CD8-positive, alpha-beta memory T cell (primary cell): Measurements from ENCODE around the gene ERFL. TPM values are rescaled to one million over a fixed set of nuclear protein-coding genes. Genes with fewer than 3 reads are reported as not detected.

ENCODE experiments used
- CTCF ChIA-PET: fragments of 350-600 bp; sonication (Branson Sonifier 250); formaldehyde crosslinking; loops from one replicate; lab custom pipeline; 2021; ENCODE audit warnings: antibody characterized with exemption; lab: Charles Lee
- POLR2A ChIA-PET: fragments of 350-600 bp; sonication (Branson Sonifier 250); formaldehyde crosslinking; loops from one replicate; lab custom pipeline; 2021; ENCODE audit warnings: antibody characterized with exemption; lab: Charles Lee
- DNase-seq, 5 donors: peaks; one replicate each; pipeline versions ENCODE4 v3.0.0 to v3.0.0-alpha.2; 2020 to 2022; ENCODE audit warnings: mixed read lengths in 1 of 5
- H3K27ac ChIP-seq: one replicate; pipeline ENCODE4 v1.7.0; 2013; ENCODE audit warnings: low read depth, mild to moderate bottlenecking, low read length, moderate library complexity
- H3K27me3 ChIP-seq: 2 replicates; pipeline ENCODE4 v1.7.0; 2013; ENCODE audit warnings: low read length, mild to moderate bottlenecking; ENCODE audit not compliant: insufficient read depth, poor library complexity, severe bottlenecking
- H3K36me3 ChIP-seq: 2 replicates; pipeline ENCODE4 v1.7.0; 2013; ENCODE audit warnings: mild to moderate bottlenecking, low read length, moderate library complexity; ENCODE audit not compliant: insufficient read depth
- H3K4me1 ChIP-seq: 2 replicates; pipeline ENCODE4 v1.7.0; 2013; ENCODE audit warnings: mild to moderate bottlenecking, low read length, moderate library complexity; ENCODE audit not compliant: insufficient read depth
- H3K4me3 ChIP-seq: 2 replicates; pipeline ENCODE4 v1.7.0; 2013; ENCODE audit warnings: mild to moderate bottlenecking, low read length
- H3K9me3 ChIP-seq: 2 replicates; pipeline ENCODE4 v1.7.0; 2013; ENCODE audit warnings: mild to moderate bottlenecking, low read length
- H3K27ac Mint-ChIP-seq, 8 donors: one replicate each; pipeline ENCODE4 v1.8.0; 2020 to 2021; ENCODE audit warnings: mixed read lengths in 8 of 8, mild to moderate bottlenecking in 6 of 8, inconsistent platforms in 3 of 8, moderate library complexity in 3 of 8
- H3K27me3 Mint-ChIP-seq, 2 donors: one replicate each; pipeline ENCODE4 v1.8.0; 2020 to 2021; ENCODE audit warnings: mixed read lengths in 2 of 2, mild to moderate bottlenecking in 1 of 2, moderate library complexity in 1 of 2
- H3K36me3 Mint-ChIP-seq, 3 donors: one replicate each; pipeline ENCODE4 v1.8.0; 2020 to 2021; ENCODE audit warnings: mixed read lengths in 3 of 3, inconsistent platforms in 1 of 3, mild to moderate bottlenecking in 1 of 3
- H3K4me1 Mint-ChIP-seq, 3 donors: one replicate each; pipeline ENCODE4 v1.8.0; 2020 to 2021; ENCODE audit warnings: mixed read lengths in 3 of 3, inconsistent platforms in 1 of 3, mild to moderate bottlenecking in 1 of 3
- H3K4me3 Mint-ChIP-seq, 7 donors: one replicate each; pipeline ENCODE4 v1.8.0; 2020 to 2021; ENCODE audit warnings: mixed read lengths in 7 of 7, mild to moderate bottlenecking in 6 of 7, moderate library complexity in 4 of 7, inconsistent platforms in 2 of 7
- H3K9me3 Mint-ChIP-seq, 5 donors: one replicate each; pipeline ENCODE4 v1.8.0; 2020 to 2022; ENCODE audit warnings: mixed read lengths in 5 of 5, mild to moderate bottlenecking in 3 of 5, moderate library complexity in 2 of 5, inconsistent platforms in 1 of 5
- polyA plus RNA-seq: library from polyadenylated mRNA; unstranded; fragments of 300-500 nt; fragmentation: Illumina TruSeq; gene quantifications from one replicate; pipeline ENCODE4 v1.2.3, GENCODE V29; 2021
- total RNA-seq, 2 experiments: library from RNA; stranded (reverse); gene quantifications; one replicate each; pipeline ENCODE4 v1.2.3, GENCODE V29; 2021

The ERFL gene
- total and polyA plus RNA-seq, 3 experiments from 2014 or later, result 1.3 to 1.4 TPM; not detected in 1

- no peak overlapping the region for H3K4me3 ChIP-seq
- peak in 1 of 5 donors; percentile 46 for DNase-seq
- no peak overlapping the region for H3K27ac ChIP-seq
- ChIA-PET CTCF (interaction anchor here (3.2 to 5.0 kb wide), 3 partner anchors 78 to 97 kb away, joined by 10 to 32 read pairs (median 19); partner anchors contain the start of gene RPS19), POLR2A (interaction anchor here (3.6 kb wide), 1 partner anchor 96 kb away, joined by 20 read pairs; the partner anchor contains the start of gene RPS19)
- H3K27me3 ChIP-seq, result no peaks in the 10 kb centered on the region
- H3K9me3 ChIP-seq, result no peaks in the 10 kb centered on the region
- peaks cover 18% of the 10 kb centered on the region for H3K4me1 ChIP-seq
- Mint-ChIP-seq H3K4me3 (peak overlapping the region in 1 of 7 donors; percentile 78), H3K27me3 (peaks cover 0 to 2% of the 10 kb centered on the region in 2 donors), H3K36me3 (peaks cover 0 to 35% (median 2%) of the 10 kb centered on the region in 3 donors), H3K9me3 (peaks cover 0 to under 1% (median 0%) of the 10 kb centered on the region in 5 donors), H3K27ac (peak overlapping the region in 4 of 8 donors; percentile 40 to 70 (median 60)), H3K4me1 (peaks cover 19 to 25% (median 24%) of the 10 kb centered on the region in 3 donors)
- H3K36me3 ChIP-seq, result no peaks in the 10 kb centered on the region
Observed at GRCh38 chr19:41956621-41957020, 28.4 kb upstream of the ERFL start.

- no peaks in the 10 kb centered on the region for H3K9me3 Mint-ChIP-seq
- no peaks in the 10 kb centered on the region for H3K9me3 ChIP-seq
- no peaks in the 10 kb centered on the region for H3K36me3 ChIP-seq
- peaks cover 24% of the 10 kb centered on the region for H3K4me1 ChIP-seq
- peaks cover 0 to 4% of the 10 kb centered on the region in 2 donors for H3K27me3 Mint-ChIP-seq
- H3K27ac Mint-ChIP-seq, result peak overlapping the region in 2 of 8 donors; percentile 54 to 58
- H3K27ac ChIP-seq, result no peak overlapping the region
- ChIA-PET CTCF (no interaction called here), POLR2A (no interaction called here)
- peak overlapping the region in 1 of 7 donors; percentile 65 for H3K4me3 Mint-ChIP-seq
- peaks cover 0 to 35% (median 2%) of the 10 kb centered on the region in 3 donors for H3K36me3 Mint-ChIP-seq
- H3K27me3 ChIP-seq, result no peaks in the 10 kb centered on the region
- H3K4me3 ChIP-seq, result no peak overlapping the region
- peaks cover 25 to 32% (median 28%) of the 10 kb centered on the region in 3 donors for H3K4me1 Mint-ChIP-seq
- DNase-seq, result no peak
Observed at GRCh38 chr19:41955521-41955920, 27.3 kb upstream of the ERFL start.

DNA sequence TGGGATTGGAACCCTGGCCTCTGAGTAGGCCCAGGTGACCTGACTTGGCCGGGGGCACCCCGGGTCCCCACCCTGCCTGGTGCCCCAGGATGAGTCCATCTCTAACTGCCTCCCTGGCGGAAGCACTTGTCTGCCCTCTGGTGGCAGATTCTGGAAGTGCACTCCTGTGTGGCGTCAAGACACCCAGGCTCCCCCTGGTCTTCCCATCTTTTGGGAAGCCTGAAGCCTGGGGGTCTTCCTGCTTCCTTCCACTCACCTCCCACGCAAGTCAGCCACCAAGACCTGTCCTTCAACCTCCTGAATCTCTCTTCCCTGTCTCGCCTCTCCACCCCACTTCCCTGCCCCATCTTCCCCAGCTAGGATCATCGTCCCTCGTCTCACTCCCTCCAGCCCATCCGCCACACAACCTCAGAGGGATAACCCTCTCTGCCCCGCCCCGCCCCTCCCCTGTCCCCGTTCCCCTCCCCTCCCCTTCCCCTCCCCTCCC, 23.5 kb upstream of the ERFL start:
- Mint-ChIP-seq H3K27me3 (peaks cover 0 to 4% of the 10 kb centered on the region in 2 donors), H3K27ac (peak overlapping the region in 7 of 8 donors; percentile 43 to 93 (median 84)), H3K36me3 (peaks cover 0 to 15% (median 0%) of the 10 kb centered on the region in 3 donors), H3K9me3 (no peaks in the 10 kb centered on the region), H3K4me3 (peak overlapping the region in 3 of 7 donors; percentile 23 to 48 (median 37)), H3K4me1 (peaks cover 21 to 39% (median 29%) of the 10 kb centered on the region in 3 donors)
- no peak overlapping the region for H3K27ac ChIP-seq
- ChIA-PET POLR2A (interaction anchor here (1.2 kb wide), 1 partner anchor 22 kb away, joined by 8 read pairs; no protein-coding TSS in a partner anchor), CTCF (interaction anchor here (0.9 to 6.2 kb wide), 11 partner anchors 11 to 126 kb away, joined by 3 to 53 read pairs (median 4); partner anchors contain the start of gene RPS19)
- H3K9me3 ChIP-seq, result no peaks in the 10 kb centered on the region
- no peaks in the 10 kb centered on the region for H3K36me3 ChIP-seq
- DNase-seq, result peak; percentile 72 to 90 (median 84)
- H3K4me3 ChIP-seq, result no peak overlapping the region
- H3K27me3 ChIP-seq, result no peaks in the 10 kb centered on the region
- peaks cover 16% of the 10 kb centered on the region for H3K4me1 ChIP-seq

GRCh38 chr19:41947091-41947490, 18.8 kb upstream of the ERFL start:
- H3K4me1 Mint-ChIP-seq, result peaks cover 45 to 75% (median 55%) of the 10 kb centered on the region in 3 donors
- H3K9me3 ChIP-seq, result no peaks in the 10 kb centered on the region
- no peak overlapping the region for H3K4me3 ChIP-seq
- no peaks in the 10 kb centered on the region for H3K27me3 ChIP-seq
- peak overlapping the region; percentile 91 to 100 (median 98) for H3K27ac Mint-ChIP-seq
- no peaks in the 10 kb centered on the region for H3K9me3 Mint-ChIP-seq
- peaks cover 42% of the 10 kb centered on the region for H3K4me1 ChIP-seq
- peak overlapping the region in 6 of 7 donors; percentile 57 to 77 (median 66) for H3K4me3 Mint-ChIP-seq
- POLR2A ChIA-PET, result interaction anchor here (1.0 to 3.5 kb wide), 5 partner anchors 11 to 154 kb away, joined by 3 to 19 read pairs (median 3); partner anchors contain the start of gene RABAC1
- H3K27ac ChIP-seq, result no peak overlapping the region
- no peaks in the 10 kb centered on the region for H3K36me3 ChIP-seq
- H3K36me3 Mint-ChIP-seq, result no peaks in the 10 kb centered on the region
- peaks cover 4% of the 10 kb centered on the region in 2 donors for H3K27me3 Mint-ChIP-seq
- DNase-seq, result no peak
- CTCF ChIA-PET, result interaction anchor here (0.8 to 5.4 kb wide), 5 partner anchors 10 to 87 kb away, joined by 3 to 57 read pairs (median 12); partner anchors contain the start of gene RPS19

- peaks cover 39% of the 10 kb centered on the region for H3K4me1 ChIP-seq
- no peaks in the 10 kb centered on the region for H3K36me3 ChIP-seq
- Mint-ChIP-seq H3K36me3 (no peaks in the 10 kb centered on the region), H3K9me3 (peaks cover 0 to 2% (median 0%) of the 10 kb centered on the region in 5 donors), H3K27me3 (peaks cover 7 to 9% of the 10 kb centered on the region in 2 donors), H3K4me3 (peak overlapping the region; percentile 53 to 91 (median 74)), H3K4me1 (peaks cover 45 to 77% (median 55%) of the 10 kb centered on the region in 3 donors), H3K27ac (peak overlapping the region; percentile 95 to 100 (median 99))
- no peaks in the 10 kb centered on the region for H3K27me3 ChIP-seq
- ChIA-PET CTCF (interaction anchor here (0.7 to 5.4 kb wide), 19 partner anchors 8 to 127 kb away, joined by 3 to 57 read pairs (median 5); partner anchors contain the start of genes CD79A, ERFL and RPS19), POLR2A (interaction anchor here (0.6 to 3.5 kb wide), 15 partner anchors 8 to 85 kb away, joined by 3 to 24 read pairs (median 8); partner anchors contain the start of genes ARHGEF1, RABAC1 and RPS19)
- no peaks in the 10 kb centered on the region for H3K9me3 ChIP-seq
- DNase-seq, result peak; percentile 84 to 97 (median 95)
- no peak overlapping the region for H3K4me3 ChIP-seq
- peak overlapping the region; percentile 28 for H3K27ac ChIP-seq
Observed at GRCh38 chr19:41945135-41945766, 17.0 kb upstream of the ERFL start.

DNA sequence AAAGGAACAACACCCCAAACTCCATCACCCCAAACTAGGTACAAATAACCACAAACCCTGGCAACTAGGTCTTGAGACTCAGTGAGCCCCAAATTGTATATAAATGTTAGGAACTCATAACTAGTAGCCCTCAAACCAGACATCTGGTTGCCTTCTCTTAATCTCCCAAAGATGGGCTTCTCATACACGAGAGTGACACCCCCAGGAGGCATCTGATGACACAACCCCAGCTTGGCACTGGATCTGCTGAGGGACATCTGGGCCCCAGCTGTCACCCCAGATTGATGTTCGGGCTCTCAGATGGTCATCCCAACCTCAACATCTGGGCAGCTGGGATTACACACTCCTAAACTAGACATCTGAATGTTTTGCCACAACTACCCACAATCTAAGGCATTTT, 16.1 kb upstream of the ERFL start:
- H3K4me1 ChIP-seq, result peaks cover 42% of the 10 kb centered on the region
- H3K36me3 ChIP-seq, result no peaks in the 10 kb centered on the region
- H3K4me3 ChIP-seq, result no peak overlapping the region
- ChIA-PET CTCF (interaction anchor here (1.0 to 5.4 kb wide), 11 partner anchors 13 to 89 kb away, joined by 3 to 57 read pairs (median 5); partner anchors contain the start of genes CD79A and RPS19), POLR2A (interaction anchor here (0.6 to 3.5 kb wide), 6 partner anchors 9 to 84 kb away, joined by 5 to 24 read pairs (median 12); partner anchors contain the start of gene RPS19)
- no peaks in the 10 kb centered on the region for H3K9me3 ChIP-seq
- Mint-ChIP-seq H3K27ac (peak overlapping the region; percentile 66 to 100 (median 98)), H3K36me3 (no peaks in the 10 kb centered on the region), H3K9me3 (peaks cover 0 to 2% (median 0%) of the 10 kb centered on the region in 5 donors), H3K4me3 (peak overlapping the region in 5 of 7 donors; percentile 20 to 74 (median 22)), H3K4me1 (peaks cover 45 to 71% (median 51%) of the 10 kb centered on the region in 3 donors), H3K27me3 (peaks cover 7 to 9% of the 10 kb centered on the region in 2 donors)
- H3K27ac ChIP-seq, result peak overlapping the region; percentile 28
- H3K27me3 ChIP-seq, result no peaks in the 10 kb centered on the region
- no peak for DNase-seq

- H3K27me3 Mint-ChIP-seq, result peaks cover 9% of the 10 kb centered on the region in 2 donors
- no peak overlapping the region for H3K4me3 ChIP-seq
- H3K27me3 ChIP-seq, result no peaks in the 10 kb centered on the region
- H3K27ac Mint-ChIP-seq, result peak overlapping the region in 7 of 8 donors; percentile 52 to 97 (median 81)
- H3K9me3 ChIP-seq, result no peaks in the 10 kb centered on the region
- POLR2A ChIA-PET, result interaction anchor here (1.2 kb wide), 1 partner anchor 82 kb away, joined by 3 read pairs; the partner anchor contains the start of gene RPS19
- no peak for DNase-seq
- no peaks in the 10 kb centered on the region for H3K36me3 ChIP-seq
- peaks cover 38% of the 10 kb centered on the region for H3K4me1 ChIP-seq
- CTCF ChIA-PET, result interaction anchor here (0.9 to 5.4 kb wide), 7 partner anchors 9 to 82 kb away, joined by 3 to 57 read pairs (median 4); partner anchors contain the start of gene RPS19
- H3K36me3 Mint-ChIP-seq, result no peaks in the 10 kb centered on the region
- peaks cover 38 to 64% (median 42%) of the 10 kb centered on the region in 3 donors for H3K4me1 Mint-ChIP-seq
- H3K9me3 Mint-ChIP-seq, result peaks cover 0 to 2% (median 0%) of the 10 kb centered on the region in 5 donors
- peak overlapping the region; percentile 50 to 82 (median 64) for H3K4me3 Mint-ChIP-seq
- no peak overlapping the region for H3K27ac ChIP-seq
Observed at GRCh38 chr19:41941410-41942202, 13.4 kb upstream of the ERFL start.
